Measurements from ENCODE around the gene LPP. TPM values are rescaled to one million over a fixed set of nuclear protein-coding genes. Genes with fewer than 3 reads are reported as not detected.

LPP gene
- total and polyA plus RNA-seq, 10 of the 15 experiments (the other 5 are each of a cell fraction or from before 2014, with no cell fraction given), result under 0.01 to 0.62 (median 0.03) TPM

DNA sequence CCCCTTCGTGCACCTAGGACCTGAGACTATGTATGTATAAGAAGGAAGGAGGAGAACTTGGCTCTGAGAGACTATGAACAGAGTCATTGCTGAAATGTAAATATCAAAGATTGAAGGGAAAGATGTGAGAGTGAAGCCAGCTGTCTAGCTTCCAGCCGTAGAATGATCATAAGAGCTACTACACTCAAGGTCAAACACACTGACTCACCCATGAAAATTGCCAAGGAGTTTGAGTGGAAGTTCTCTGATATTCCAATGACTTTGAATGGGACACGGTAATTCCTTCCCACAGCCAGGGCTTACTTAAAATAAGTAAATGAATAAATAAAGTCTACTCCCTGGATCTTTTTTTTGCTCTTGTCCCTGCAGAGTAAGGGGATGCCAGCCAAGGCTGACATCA, 618.9 kb downstream of the LPP start:
- no peak for FAIRE-seq
- H3K9ac ChIP-seq (ENCODE audit: control insufficient read depth, insufficient read depth, low read length), result no peak overlapping the region
- H3K36me3 ChIP-seq (ENCODE audit: control insufficient read depth in 2 of 2, insufficient read depth in 2 of 2, low read length in 1 of 2), result no peaks in the 10 kb centered on the region
- ChIA-PET CTCF (no interaction called here), SMC1A (ENCODE audit: uncharacterized antibody, unreplicated experiment) (no interaction called here), POLR2A (no interaction called here), RAD21 (ENCODE audit: unreplicated experiment) (no interaction called here)
- H3K79me2 ChIP-seq (ENCODE audit: control insufficient read depth, insufficient read depth, low read length), result no peaks in the 10 kb centered on the region
- H4K20me1 ChIP-seq (ENCODE audit: control insufficient read depth, insufficient read depth), result no peaks in the 10 kb centered on the region
- TF ChIP-seq HDAC6 (IDR thresholded peaks at IDR 0.05; ENCODE audit: unreplicated experiment), result no peak
- no peak for TF ChIP-seq MEF2A (IDR thresholded peaks at IDR 0.05; ENCODE audit: insufficient read depth, low read depth, low read length)
- TF ChIP-seq NR2C1 (IDR thresholded peaks at IDR 0.05), result no peak
- TF ChIP-seq TCF7 (IDR thresholded peaks at IDR 0.05; ENCODE audit: borderline replicate concordance), result no peak
- TF ChIP-seq, protein P1, sequence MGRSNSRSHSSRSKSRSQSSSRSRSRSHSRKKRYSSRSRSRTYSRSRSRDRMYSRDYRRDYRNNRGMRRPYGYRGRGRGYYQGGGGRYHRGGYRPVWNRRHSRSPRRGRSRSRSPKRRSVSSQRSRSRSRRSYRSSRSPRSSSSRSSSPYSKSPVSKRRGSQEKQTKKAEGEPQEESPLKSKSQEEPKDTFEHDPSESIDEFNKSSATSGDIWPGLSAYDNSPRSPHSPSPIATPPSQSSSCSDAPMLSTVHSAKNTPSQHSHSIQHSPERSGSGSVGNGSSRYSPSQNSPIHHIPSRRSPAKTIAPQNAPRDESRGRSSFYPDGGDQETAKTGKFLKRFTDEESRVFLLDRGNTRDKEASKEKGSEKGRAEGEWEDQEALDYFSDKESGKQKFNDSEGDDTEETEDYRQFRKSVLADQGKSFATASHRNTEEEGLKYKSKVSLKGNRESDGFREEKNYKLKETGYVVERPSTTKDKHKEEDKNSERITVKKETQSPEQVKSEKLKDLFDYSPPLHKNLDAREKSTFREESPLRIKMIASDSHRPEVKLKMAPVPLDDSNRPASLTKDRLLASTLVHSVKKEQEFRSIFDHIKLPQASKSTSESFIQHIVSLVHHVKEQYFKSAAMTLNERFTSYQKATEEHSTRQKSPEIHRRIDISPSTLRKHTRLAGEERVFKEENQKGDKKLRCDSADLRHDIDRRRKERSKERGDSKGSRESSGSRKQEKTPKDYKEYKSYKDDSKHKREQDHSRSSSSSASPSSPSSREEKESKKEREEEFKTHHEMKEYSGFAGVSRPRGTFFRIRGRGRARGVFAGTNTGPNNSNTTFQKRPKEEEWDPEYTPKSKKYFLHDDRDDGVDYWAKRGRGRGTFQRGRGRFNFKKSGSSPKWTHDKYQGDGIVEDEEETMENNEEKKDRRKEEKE (IDR thresholded peaks at IDR 0.05), result no peak
- TF ChIP-seq WRNIP1 (IDR thresholded peaks at IDR 0.05; ENCODE audit: borderline replicate concordance, low read depth, low read length), result no peak
- no peak for TF ChIP-seq POLR2AphosphoS2 (IDR thresholded peaks at IDR 0.05; ENCODE audit: low read depth, low read length)
- TF ChIP-seq KAT2A (conservative IDR thresholded peaks at IDR 0.05; ENCODE audit: control insufficient read depth, low read depth, low read length), result no peak
- TF ChIP-seq ZNF207 (IDR thresholded peaks at IDR 0.05; ENCODE audit: borderline replicate concordance), result no peak
- no peak for TF ChIP-seq NR2C2 (IDR thresholded peaks at IDR 0.05; ENCODE audit: borderline replicate concordance, control insufficient read depth, insufficient read length, low read depth)
- TF ChIP-seq RAD21 (IDR thresholded peaks at IDR 0.05; ENCODE audit: insufficient read depth, low read depth, low read length), result no peak
- no peak for TF ChIP-seq SIN3A (IDR thresholded peaks at IDR 0.05; ENCODE audit: low read depth, low read length)
- H3K4me1 ChIP-seq (ENCODE audit: control insufficient read depth, insufficient read depth, low read length), result no peaks in the 10 kb centered on the region
- in situ Hi-C loops (cut with MboI) (no loop called here), intact Hi-C loops (cut with micrococcal nuclease; ENCODE audit: unreplicated experiment) (no loop called here)
- no peak overlapping the region for H3K4me2 ChIP-seq (ENCODE audit: control insufficient read depth, insufficient read depth)
- H3K27ac ChIP-seq (ENCODE audit: control insufficient read depth, insufficient read depth), result no peak overlapping the region
- H3K4me3 ChIP-seq, result no peak overlapping the region
- no peaks in the 10 kb centered on the region for H3K9me3 ChIP-seq (replicated peaks; ENCODE audit: control insufficient read depth, insufficient read depth, low read length)
- BruUV-seq (replicated peaks), result no TSS peak
- no peak overlapping the region for H2AFZ ChIP-seq (ENCODE audit: control insufficient read depth, low read depth, low read length)
- WGBS (ENCODE audit: insufficient coverage, insufficient replicate concordance, low lambda C conversion rate, missing lambda C conversion rate), result 29% methylated on average over 3 of the region's 3 CpGs
- ATAC-seq, result no peak
- no peak for DNase-seq (ENCODE audit: low read depth, low spot score)
- no peaks in the 10 kb centered on the region for H3K27me3 ChIP-seq (replicated peaks in 1 of 2; ENCODE audit: control insufficient read depth in 2 of 2, insufficient read depth in 2 of 2, low read length in 1 of 2)

Measured in GM12878 (cell line).